Stimulated activated CD8-positive, alpha-beta memory T cell treated with anti-CD3 and anti-CD28 coated beads, Interleukin-2, amount 100 ng/mL, for 1 hour (primary cell): Measurements from ENCODE around the gene KRTAP10-2.
"Not testable (repeated sequence)": the region's sequence is repeated elsewhere in the genome, so short reads cannot be mapped to it uniquely, and the experiment has no call there.

Source experiments
- DNase-seq, 2 donors: peaks; one replicate each; pipeline ENCODE4 v3.0.0-alpha.2; 2020; ENCODE audit warnings: low read depth in 2 of 2

KRTAP10-2 gene

DNA sequence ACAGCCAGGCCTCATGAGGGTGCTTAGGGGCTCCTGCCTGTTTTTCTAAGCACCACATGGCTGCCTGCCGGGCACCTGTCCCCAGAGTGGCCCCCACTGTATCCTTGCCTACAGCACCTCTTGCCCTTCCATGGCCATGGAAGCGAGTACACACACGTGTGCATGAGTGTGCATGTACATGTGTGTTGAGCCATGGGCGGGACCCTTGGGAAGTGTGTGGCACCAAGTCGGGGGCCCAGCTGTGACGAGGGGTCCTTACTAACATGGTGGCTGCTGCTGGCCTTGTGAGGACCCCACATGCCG lies 37.1 kb downstream of the KRTAP10-2 start:
- no peak for DNase-seq

DNA sequence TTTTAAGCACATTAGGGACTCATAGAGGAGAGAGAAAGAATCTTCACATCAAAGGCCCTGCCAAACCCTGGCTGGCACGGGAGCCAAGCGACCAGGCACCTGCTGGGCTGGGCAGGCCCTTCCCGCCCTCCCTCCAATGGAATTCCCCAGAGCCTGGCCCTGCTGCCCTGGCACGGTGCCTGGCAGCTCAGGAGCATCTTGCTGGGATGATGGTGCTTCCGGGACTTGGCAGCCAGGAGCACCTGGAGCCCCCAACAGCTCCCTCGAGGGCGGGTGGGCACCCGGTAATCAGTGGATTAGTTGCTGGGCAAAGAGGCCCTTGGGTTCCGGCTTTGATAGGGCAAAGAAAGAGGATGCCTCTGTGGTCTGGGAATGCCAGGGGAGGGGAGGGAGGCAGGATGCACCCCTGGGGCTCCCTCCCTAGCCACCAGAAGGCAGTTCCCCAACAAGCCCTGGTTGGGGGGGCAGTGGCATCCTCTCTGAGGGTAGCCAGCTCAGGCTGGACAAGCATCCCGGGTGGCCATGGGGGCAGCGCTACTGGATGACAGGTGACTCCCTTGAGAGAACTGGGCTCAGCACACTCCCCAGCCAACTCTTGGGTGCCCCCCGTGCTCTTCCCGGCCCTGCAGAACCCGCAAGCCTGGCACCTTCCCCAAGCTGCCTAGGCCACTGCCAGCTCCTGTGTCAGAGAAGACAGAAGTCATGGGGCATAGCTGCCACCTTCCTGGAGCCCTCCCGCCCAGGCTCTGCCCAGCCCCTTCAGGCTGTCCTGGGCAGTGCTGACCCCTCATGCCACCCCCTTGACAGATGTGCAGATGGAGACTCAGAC lies 37.7 kb downstream of the KRTAP10-2 start:
- DNase-seq, result no peak

DNA sequence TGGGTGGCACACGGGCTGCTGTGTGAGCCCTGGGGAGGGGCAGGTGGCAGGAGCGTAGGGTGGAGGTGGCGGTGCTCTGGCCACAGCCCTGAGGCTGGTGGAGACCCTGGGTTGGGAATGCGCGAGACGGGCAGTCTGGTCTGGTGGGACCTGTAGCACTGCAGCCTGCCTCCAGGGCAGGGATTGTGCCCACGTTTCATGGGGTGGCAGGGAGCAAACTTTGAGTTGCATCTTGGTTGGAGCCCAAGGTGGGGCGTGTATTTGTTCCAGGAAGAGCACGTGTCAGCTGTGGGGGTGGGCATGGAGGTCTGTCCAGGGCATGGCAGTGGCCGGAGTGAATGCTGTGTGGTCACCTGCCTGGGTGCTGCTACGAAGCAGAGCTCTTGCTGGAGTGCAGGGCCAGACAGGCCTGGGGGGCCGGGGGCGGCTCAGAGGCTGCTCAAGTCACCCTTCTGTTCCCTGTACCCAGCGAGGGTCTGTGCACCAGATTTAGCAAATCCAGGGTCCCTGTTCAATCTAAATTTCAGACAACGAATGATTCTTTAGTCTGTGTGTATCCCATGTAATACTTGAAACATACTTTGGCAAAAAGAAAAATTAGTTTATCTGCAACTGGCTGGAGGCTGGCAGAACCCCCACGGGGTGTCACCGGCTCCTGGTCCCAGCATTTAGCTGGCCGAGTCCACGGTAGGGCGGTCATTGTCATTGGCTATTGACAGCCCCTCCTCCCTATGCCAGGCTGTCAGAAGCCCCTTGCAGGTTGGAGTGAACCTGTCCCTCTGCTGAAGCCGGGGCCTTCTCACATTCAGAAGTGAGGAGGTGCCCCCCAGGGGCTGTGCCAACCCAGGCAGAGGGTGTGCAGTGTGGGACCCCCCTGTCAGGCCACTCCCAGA lies 38.6 kb downstream of the KRTAP10-2 start:
- no peak for DNase-seq

DNA sequence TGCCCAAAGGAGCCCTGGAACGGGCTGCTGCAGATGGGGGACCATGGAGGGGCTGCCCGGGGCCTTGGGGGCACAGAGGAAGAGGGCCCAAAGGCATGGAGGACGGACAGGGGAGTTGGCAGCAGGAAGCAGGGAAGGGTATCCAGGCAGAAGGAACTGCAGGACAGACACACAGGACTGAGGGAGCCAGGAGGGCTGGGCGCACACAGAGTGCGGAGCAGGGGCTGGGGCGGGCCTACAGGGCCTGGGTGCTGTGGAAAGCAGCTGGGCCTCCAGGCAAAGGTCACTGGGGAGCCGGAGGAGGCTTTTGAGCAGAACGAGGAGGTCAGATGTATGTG lies 39.4 kb downstream of the KRTAP10-2 start:
- DNase-seq, result no peak

DNA sequence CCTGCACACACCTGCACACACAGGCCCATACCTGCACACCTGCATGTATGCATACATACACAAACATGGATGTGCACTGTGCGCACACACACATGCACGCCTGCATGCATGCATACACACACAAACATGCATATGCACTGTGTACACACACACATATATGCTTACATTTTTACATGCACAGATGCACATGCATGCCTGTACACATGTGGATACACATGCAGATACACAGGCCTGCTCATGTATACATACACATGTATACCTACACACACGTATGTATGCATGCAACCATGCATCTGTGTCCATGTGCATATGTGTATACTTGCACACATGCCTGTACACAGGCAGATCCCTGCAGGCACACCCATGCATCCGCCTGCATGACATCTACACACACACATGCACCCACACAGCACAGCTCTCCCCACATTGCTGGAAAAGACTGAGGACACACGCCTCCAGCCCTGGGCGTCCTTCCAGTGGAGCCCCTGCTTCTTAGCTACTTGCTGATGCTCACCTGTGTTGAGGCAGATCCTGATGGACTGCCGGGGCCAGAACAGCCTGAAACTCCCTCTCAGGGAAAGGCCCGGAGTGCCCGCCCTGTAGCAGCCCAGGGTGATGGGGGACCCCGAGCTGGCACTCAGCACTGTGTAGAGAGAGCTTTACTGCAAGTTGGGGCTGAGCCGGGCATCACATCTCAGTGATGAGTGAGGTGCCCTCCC lies 39.9 kb downstream of the KRTAP10-2 start:
- no peak for DNase-seq

DNA sequence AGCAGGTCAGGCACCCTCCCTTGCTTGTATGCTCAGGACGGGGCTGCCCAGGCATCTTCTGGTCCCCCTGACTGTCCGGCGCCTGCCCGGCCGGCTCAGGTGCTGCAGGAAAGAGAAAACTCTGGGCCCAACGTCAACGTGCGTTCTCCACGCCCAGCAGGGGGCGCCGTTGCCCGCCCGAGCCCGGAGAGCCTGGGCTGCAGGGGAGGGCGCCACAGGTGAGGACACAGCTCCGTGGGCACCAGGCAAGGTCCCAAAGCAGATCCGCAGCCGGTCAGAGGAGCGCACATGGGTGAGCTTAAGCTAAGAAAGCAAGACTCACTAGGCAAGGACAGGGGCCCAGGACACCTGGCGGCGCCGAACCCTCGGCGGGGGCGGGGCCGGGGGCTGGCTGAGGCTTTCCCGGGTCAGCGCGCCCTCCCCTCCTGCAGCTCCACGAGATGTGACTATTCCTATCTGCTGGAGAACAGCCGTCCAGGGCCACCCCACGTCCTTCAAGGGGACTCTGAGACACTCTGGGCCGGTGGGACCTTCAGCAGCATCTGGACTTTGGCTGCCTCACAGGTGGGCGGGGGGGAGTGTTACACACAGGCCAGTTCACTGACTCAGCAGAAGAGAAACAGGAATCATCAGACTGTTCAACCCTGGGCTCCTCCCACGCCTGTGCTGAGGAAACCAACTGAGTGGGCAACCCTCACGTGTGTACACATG lies 40.6 kb downstream of the KRTAP10-2 start:
- peak; percentile 54 to 69 for DNase-seq

DNA sequence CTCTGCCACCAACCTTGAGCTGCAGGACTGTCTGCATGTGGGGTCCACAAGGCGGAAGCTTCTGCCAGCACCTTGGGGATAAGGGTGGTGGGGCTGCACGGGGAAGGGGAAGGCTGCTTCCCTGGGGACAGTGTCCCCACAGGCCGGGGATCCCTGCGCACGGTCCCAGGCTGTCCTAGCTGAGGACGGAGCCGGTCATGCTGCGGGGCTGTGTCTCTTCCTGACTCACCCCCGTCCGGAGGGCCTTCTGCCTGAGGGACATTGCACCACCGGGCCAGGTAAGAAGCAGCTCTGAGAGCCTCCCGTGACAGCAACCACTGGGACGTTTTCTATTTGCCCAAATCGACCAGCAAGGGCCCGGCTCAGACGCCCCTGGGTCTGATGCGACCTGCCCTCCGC lies 41.2 kb downstream of the KRTAP10-2 start:
- no peak for DNase-seq

DNA sequence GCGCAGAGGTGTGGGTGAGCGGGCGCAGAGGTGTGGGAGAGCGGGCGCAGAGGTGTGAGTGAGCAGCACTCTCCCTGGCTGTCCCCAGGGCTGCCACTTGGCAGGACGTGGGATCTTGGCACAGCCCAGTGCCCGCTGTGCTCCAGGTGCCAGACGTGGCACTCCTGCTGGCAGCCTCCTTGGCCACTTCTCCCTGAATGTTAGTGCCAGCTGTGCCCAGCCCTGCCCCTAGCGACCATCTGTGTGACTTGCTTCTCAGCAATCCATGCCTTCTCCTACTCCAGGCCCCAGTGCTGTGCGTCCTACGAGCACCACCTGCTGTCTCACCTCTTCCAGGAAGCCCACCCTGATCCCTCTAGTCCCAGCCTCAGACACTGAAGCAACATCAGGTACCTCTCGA lies 41.8 kb downstream of the KRTAP10-2 start:
- DNase-seq, result no peak

DNA sequence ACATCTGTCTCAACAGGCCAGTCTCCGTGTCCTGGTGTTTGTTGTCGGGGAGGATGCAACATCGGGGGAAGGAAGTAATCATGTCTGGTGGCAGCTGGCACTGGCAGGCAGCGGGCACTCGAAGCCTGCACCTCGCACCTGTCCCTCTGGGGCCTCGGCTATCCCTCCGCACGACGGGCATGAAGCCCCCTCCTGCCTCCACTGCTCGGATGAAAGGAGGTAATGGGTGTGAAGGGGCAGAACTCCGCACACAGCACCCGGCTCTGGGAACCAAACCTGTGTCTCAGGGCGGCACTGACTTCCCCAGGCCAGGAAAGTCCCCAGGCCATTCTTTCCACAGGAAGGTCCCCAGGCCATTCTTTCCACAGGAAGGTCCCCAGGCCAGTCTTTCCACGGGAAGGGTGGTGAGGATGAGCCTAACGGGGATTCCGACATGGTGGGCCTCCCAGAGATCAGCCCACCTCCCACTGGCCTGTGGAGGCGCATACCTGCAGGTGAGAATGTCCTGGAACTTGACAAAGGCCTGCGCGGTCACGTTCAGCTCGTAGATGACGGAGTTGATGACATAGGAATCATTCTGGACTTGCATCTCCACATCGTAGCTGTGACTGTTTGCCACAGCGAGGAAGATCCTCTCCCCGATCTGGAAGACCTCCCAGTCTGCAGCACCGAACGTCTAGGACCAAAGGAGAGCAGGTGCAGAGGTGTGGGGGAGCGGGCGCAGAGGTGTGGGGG lies 42.4 kb downstream of the KRTAP10-2 start:
- DNase-seq, result no peak

DNA sequence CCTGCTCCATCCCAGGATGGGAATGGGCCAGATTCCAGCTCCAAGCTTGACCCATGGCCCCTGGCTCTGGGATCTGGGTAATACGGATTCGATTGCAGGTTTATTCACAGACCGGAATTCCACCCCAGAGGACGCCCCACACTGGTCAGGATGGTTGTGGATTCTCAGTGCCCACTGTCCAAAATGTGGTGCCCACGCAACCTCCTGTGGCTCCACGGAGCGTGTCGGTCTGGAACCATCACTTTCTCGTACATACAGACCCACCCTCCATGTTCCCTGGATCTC lies 42.9 kb downstream of the KRTAP10-2 start:
- no peak for DNase-seq

DNA sequence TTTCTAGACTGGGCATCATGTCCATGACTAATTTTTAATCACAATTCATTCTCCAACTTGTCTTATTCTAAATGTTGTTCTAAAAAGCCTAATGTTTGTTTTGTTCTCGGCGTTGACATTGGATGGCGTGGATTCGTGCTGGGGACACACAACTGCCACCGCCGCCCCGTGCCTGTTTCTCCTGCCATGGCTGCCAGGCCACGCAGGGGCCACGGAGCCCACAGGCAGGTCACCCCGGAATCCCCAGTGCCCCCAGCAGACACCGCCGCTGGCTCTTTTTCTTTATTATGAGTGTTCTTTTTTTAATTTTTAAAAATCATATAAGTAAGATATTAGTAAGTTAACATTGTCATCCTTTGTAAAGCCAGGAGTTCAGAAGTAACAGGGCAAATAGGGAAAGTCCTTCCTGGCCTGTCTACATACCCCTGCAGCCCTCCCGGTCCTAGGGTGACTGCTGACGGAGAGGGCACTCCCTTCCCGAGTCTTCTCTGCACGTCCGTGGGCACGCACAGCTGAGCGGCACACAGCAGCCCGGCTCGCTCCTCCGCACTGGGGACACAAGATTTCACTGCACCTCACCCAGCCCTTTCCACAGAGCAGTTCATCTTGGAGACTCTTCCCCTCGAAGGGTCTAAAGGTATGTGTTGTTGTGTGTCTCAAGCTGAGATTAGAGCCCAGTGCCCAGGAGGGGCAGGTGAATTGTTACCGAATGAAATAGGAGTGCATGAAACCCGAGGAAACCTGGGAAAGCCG lies 43.5 kb downstream of the KRTAP10-2 start:
- no peak for DNase-seq

DNA sequence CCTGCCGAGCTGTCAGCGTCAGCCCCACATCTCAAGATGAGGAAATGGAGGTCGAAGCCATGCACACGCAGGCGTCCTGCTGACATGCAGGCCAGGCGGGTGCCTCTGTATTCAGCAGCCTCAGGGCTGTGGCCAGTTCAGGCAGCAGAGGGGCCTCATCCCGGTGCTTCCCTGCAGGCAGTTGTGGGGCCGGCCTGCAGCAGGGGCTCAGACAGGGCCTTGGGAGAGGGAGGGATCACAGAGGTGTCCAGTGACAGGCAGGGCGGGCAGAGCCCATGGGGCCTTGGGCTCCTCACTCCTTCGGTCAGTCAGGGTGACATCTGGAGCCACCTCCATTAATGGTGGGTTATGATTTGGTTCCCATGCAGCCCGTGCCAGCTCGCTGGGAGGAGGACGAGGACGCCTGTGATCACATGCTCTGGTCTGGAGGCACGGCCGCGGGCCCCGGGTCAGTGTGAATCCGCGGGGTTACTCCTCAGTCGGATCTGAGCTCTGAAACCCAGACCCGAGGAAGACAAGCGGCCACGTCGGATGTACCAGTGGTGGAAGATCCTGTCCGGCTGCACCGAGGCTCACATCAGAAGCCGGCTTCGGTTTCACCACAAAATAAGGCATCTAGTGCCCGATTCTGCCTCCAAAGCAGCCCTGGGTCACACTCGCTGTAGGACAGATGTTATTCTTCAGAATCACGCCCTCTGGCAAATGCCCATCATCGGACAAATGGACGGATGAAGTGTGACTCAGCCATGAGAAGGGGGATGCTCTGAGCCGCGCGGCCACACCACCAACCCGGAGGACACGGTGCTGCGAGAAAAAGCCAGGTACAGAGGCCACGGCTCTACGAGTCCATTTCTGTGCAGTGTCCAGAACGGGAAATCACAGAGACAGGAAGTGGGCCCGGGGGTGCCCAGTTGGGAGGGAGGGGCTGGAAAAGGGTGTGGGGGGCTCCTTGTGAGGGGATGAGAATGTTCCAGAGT lies 44.7 kb downstream of the KRTAP10-2 start:
- DNase-seq, result no peak

DNA sequence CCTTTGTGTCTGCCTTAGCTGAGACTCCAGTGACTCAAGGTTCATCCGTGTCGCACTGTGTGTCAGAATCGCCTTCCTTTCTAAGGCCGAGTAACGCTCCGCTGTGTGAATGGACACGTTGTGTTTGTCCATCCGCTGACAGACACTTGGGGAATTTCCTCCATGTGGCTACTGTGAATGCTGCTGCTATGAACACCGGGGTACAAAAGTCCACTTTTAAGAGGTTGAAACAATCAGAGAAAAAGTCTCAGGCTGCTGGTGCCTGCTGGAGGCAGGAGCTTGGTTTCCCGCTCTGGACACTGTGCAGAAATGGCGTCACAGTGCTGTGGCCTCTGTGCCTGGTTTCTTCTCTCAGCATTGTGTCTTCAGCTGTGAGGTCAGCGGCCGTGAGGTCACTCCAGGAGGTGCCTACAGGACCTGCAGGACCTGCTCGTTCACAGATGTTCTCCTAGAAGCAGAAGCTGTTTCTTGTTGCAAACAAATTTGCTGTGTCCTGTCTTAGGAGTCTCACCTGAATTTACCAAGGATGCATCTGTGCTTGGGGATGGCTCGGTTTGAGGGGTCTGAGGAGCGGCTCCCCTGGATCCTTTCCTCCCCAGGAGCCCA lies 45.5 kb downstream of the KRTAP10-2 start:
- no peak for DNase-seq

DNA sequence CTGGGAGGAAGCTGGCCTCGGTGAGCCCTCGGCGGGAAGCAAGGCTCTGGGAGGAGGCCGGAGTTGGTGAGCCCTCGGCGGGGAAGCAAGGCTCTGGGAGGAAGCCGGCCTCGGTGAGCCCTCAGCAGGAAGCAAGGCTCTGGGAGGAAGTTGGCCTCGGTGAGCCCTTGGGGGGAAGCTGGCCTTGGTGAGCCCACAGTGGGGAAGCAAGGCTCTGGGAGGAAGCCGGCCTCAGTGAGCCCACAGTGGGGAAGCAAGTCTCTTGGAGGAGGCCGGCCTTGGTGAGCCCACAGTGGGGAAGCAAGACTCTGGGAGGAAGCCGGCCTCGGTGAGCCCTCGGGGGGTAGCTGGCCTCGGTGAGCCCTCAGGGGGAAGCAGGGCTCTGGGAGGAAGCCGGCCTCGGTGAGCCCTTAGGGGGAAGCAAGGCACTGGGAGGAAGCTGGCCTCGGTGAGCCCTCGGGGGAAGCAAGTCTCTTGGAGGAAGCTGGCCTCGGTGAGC lies 47.4 kb downstream of the KRTAP10-2 start:
- DNase-seq, result no peak

DNA sequence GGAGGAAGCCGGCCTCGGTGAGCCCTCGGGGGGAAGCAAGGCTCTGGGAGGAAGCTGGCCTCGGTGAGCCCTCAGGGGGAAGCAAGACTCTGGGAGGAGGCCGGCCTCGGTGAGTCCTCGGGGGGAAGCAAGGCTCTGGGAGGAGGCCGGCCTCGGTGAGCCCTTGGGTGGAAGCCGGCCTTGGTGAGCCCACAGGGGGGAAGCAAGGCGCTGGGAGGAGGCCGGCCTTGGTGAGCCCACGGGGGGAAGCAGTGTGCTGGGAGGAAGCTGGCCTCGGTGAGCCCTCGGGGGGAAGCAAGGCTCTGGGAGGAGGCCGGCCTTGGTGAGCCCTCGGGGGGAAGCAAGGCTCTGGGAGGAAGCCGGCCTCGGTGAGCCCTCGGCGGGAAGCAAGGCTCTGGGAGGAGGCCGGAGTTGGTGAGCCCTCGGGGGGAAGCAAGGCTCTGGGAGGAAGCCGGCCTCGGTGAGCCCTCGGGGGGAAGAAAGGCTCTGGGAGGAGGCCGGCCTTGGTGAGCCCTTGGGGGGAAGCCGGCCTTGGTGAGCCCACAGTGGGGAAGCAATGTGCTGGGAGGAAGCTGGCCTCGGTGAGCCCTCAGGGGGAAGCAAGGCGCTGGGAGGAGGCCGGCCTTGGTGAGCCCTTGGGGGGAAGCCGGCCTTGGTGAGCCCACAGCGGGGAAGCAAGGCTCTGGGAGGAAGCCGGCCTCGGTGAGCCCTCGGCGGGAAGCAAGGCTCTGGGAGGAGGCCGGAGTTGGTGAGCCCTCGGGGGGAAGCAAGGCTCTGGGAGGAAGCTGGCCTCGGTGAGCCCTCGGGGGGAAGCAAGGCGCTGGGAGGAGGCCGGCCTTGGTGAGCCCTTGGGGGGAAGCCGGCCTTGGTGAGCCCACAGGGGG lies 48.1 kb downstream of the KRTAP10-2 start:
- not testable (repeated sequence) for DNase-seq

DNA sequence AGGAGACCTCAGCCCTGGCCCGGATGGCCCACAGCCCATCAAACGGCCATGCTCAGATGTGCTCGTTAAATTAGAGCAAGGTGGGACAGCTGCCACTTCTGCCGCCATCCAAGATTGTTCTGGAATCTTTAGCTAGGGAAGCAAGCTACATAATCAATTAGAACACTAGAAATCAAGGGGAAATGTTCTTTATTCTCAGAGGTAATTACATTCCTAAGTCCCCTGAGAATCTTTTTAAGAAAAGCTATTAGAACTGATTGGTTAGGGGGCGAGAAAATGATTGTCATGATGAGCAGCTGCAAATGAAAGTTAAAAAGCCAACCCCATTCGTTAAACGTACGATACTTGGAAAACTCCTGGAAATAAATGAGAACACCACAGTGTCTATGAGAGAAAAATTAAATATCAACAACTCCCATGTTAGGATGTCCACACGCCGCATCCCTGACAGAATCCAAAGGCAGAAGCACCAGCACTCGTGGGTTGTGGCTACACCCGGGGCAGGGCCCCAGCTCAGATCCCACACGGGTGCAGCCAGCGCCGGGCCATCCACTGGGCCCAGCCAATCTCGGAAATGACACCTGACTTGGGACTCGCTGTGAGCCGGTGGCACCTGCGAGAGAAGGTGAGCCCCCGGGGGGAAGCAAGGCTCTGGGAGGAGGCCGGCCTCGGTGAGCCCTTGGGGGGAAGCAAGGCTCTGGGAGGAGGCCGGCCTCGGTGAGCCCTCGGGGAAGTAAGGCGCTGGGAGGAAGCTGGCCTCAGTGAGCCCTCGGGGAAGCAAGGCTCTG lies 48.9 kb downstream of the KRTAP10-2 start:
- no peak for DNase-seq
